Uterus (tissue), 2 donors: ENCODE measurements around the gene NPFF.

Experiments used
- CTCF ChIP-seq, 4 experiments: fragments of 200-600 bp in 2 of 4; fragments of 450-650 bp in 2 of 4; sonication (generic) in 2 of 4; IDR thresholded peaks; one replicate each; pipeline ENCODE4 v1.5.1; 2016 to 2019; ENCODE audit warnings: antibody characterized with exemption in 4 of 4, mild to moderate bottlenecking in 2 of 4, moderate library complexity in 1 of 4
- POLR2A ChIP-seq, 2 donors: fragments of 450-650 bp; IDR thresholded peaks; one replicate each; pipeline ENCODE4 v1.6.1; 2016; ENCODE audit warnings: antibody characterized with exemption in 2 of 2, mild to moderate bottlenecking in 1 of 2, moderate library complexity in 1 of 2

GRCh38 chr12:53508534-53509170 lies 1.4 kb upstream of the NPFF start:
- TF ChIP-seq CTCF (IDR thresholded peaks at IDR 0.05) (peak; percentile 85 to 95 (median 94)), POLR2A (IDR thresholded peaks at IDR 0.05) (no peak)
